IMR-90 (cell line): ENCODE data around the gene KRT76. TPM values are rescaled to one million over a fixed set of nuclear protein-coding genes. Genes with fewer than 3 reads are reported as not detected.
"Not testable (repeated sequence)": the region's sequence is repeated elsewhere in the genome, so short reads cannot be mapped to it uniquely, and the experiment has no call there.

Experiments used
- ATAC-seq: fragments of 200-7000 bp; cut with Tn5 transposase; 2 replicates; pipeline ENCODE4 v1.9.1; 2020; ENCODE audit warnings: low read depth, mild to moderate bottlenecking, moderate library complexity
- BruUV-seq: library from RNA; stranded (reverse); fragments of 400-500 nt; replicated peaks from 2 replicates; lab custom pipeline; 2021; lab: Mats Ljungman, UMichigan
- CTCF ChIA-PET: fragments of 300-600 bp; formaldehyde crosslinking; extraction: SDS; loops from one replicate; lab custom pipeline; 2021; ENCODE audit warnings: antibody characterized with exemption; lab: Yijun Ruan, JAX
- POLR2A ChIA-PET: fragments of 300-600 bp; sonication (Branson Sonifier 250); formaldehyde crosslinking; loops from one replicate; lab custom pipeline; 2022; ENCODE audit warnings: antibody characterized with exemption; ENCODE audit not compliant: unreplicated experiment; lab: Charles Lee
- DNase-seq: peaks from one replicate; pipeline ENCODE4 v3.0.0; 2013
- H2AFZ ChIP-seq: replicated peaks from 2 replicates; pipeline ENCODE3; 2013; ENCODE audit warnings: low read length, mild to moderate bottlenecking; ENCODE audit not compliant: poor library complexity
- H2AK5ac ChIP-seq: 2 replicates; pipeline ENCODE4 v1.6.1; 2013; ENCODE audit warnings: low read depth, low read length, inconsistent platforms
- H2AK9ac ChIP-seq: replicated peaks from 2 replicates; pipeline ENCODE3; 2013; ENCODE audit warnings: mild to moderate bottlenecking, low read depth, low read length, moderate library complexity; ENCODE audit not compliant: poor library complexity
- H2BK120ac ChIP-seq: 2 replicates; pipeline ENCODE4 v1.6.1; 2013; ENCODE audit warnings: low read depth, low read length, inconsistent platforms
- H2BK15ac ChIP-seq: 3 replicates; pipeline ENCODE4 v1.6.1; 2013; ENCODE audit warnings: low read depth, low read length, inconsistent platforms
- H2BK20ac ChIP-seq: 2 replicates; pipeline ENCODE4 v1.6.1; 2013; ENCODE audit warnings: low read depth, mild to moderate bottlenecking, inconsistent platforms, low read length, moderate library complexity
- H2BK5ac ChIP-seq: 2 replicates; pipeline ENCODE4 v1.6.1; 2013; ENCODE audit warnings: mild to moderate bottlenecking, low read depth, low read length, inconsistent platforms; ENCODE audit not compliant: poor library complexity, severe bottlenecking
- H3K14ac ChIP-seq: replicated peaks from 2 replicates; pipeline ENCODE4 v1.6.1; 2013; ENCODE audit warnings: low read depth, low read length, inconsistent platforms
- H3K18ac ChIP-seq: 2 replicates; pipeline ENCODE4 v1.6.1; 2013; ENCODE audit warnings: low read depth, low read length, control low read depth
- H3K23ac ChIP-seq: 2 replicates; pipeline ENCODE4 v1.6.1; 2013; ENCODE audit warnings: low read depth, low read length, inconsistent platforms
- H3K27ac ChIP-seq: 2 replicates; pipeline ENCODE4 v1.5.1; 2013; ENCODE audit warnings: mild to moderate bottlenecking, control low read depth, low read length; ENCODE audit not compliant: insufficient read depth
- H3K27me3 ChIP-seq: 2 replicates; pipeline ENCODE4 v1.6.1; 2013; ENCODE audit warnings: low read length; ENCODE audit not compliant: control insufficient read depth, insufficient read depth
- H3K36me3 ChIP-seq: 2 replicates; pipeline ENCODE4 v1.6.1; 2013; ENCODE audit warnings: low read length, mixed read lengths; ENCODE audit not compliant: control insufficient read depth, insufficient read depth
- H3K4ac ChIP-seq: 2 replicates; pipeline ENCODE4 v1.6.1; 2013; ENCODE audit warnings: low read depth, low read length, inconsistent platforms
- H3K4me1 ChIP-seq: 2 replicates; pipeline ENCODE4 v1.6.1; 2013; ENCODE audit warnings: low read length, mixed read lengths; ENCODE audit not compliant: control insufficient read depth, insufficient read depth
- H3K4me2 ChIP-seq: 2 replicates; pipeline ENCODE4 v1.6.1; 2013; ENCODE audit warnings: low read depth, mild to moderate bottlenecking, control low read depth, low read length, moderate library complexity
- H3K4me3 ChIP-seq: 2 replicates; pipeline ENCODE4 v1.5.1; 2013; ENCODE audit warnings: low read depth, mild to moderate bottlenecking, control low read depth, low read length, moderate library complexity; ENCODE audit not compliant: insufficient read depth
- H3K56ac ChIP-seq: 2 replicates; pipeline ENCODE4 v1.6.1; 2013; ENCODE audit warnings: low read length, inconsistent platforms; ENCODE audit not compliant: insufficient read depth; ENCODE audit errors: extremely low read depth
- H3K79me1 ChIP-seq, 2 experiments: 2 replicates each; pipeline ENCODE4 v1.6.1; 2013; ENCODE audit warnings: low read length in 2 of 2, inconsistent platforms in 1 of 2, low read depth in 1 of 2
- H3K9ac ChIP-seq: 2 replicates; pipeline ENCODE4 v1.6.1; 2013; ENCODE audit warnings: low read depth, low read length, control low read depth
- H3K9me1 ChIP-seq: 2 replicates; pipeline ENCODE4 v1.6.1; 2013; ENCODE audit warnings: low read length, inconsistent platforms; ENCODE audit not compliant: insufficient read depth
- H3K9me3 ChIP-seq: 2 replicates; pipeline ENCODE4 v1.6.1; 2013; ENCODE audit warnings: low read length; ENCODE audit not compliant: control insufficient read depth, insufficient read depth
- H4K20me1 ChIP-seq: 2 replicates; pipeline ENCODE4 v1.6.1; 2013; ENCODE audit warnings: low read length, inconsistent platforms; ENCODE audit not compliant: insufficient read depth
- H4K5ac ChIP-seq: 2 replicates; pipeline ENCODE4 v1.6.1; 2013; ENCODE audit warnings: mild to moderate bottlenecking, low read depth, low read length, control low read depth
- H4K8ac ChIP-seq, 2 experiments: 2 replicates each; pipeline ENCODE4 v1.6.1; 2013; ENCODE audit warnings: low read depth in 2 of 2, low read length in 2 of 2, control low read depth in 1 of 2, inconsistent platforms in 1 of 2
- H4K91ac ChIP-seq: 2 replicates; pipeline ENCODE4 v1.6.1; 2013; ENCODE audit warnings: low read depth, low read length, inconsistent platforms; ENCODE audit not compliant: insufficient read depth
- WGBS, 2 experiments: methylation state at CpG; one replicate each; pipeline versions ENCODE4 v1.1.5 to v1.1.7; 2013; ENCODE audit warnings: missing lambda C conversion rate in 2 of 2; ENCODE audit not compliant: insufficient read length in 1 of 2; ENCODE audit errors: extremely low coverage in 2 of 2; 5-methylcytosine and 5-hydroxymethylcytosine counted together
- dilution Hi-C: fragments of 300-500 bp; cut with HindIII; formaldehyde crosslinking; loops from one replicate; pipeline ENCODE4 v1.14.3; 2018; ENCODE audit warnings: low sequenced_read_pairs; ENCODE audit not compliant: unreplicated experiment
- in situ Hi-C: fragments of 300-500 bp; cut with MboI; formaldehyde crosslinking; loops from 3 replicates; pipeline ENCODE4 v1.14.3; 2019; ENCODE audit warnings: low sequenced_read_pairs, inconsistent platforms, mixed read lengths
- intact Hi-C: fragments of 100-400 bp; cut with micrococcal nuclease; formaldehyde crosslinking; loops from 2 replicates; pipeline ENCODE4 v1.10.0; 2022
- polyA plus RNA-seq, 3 experiments: library from polyadenylated mRNA; depleted of rRNA; stranded (reverse); fragments of >200 nt; gene quantifications; 2 replicates each; pipeline ENCODE4 v1.2.3, GENCODE V29; 2012; ENCODE audit warnings: low replicate concordance in 1 of 3
- total RNA-seq: library from RNA; depleted of rRNA; stranded (reverse); fragments of >200 nt; gene quantifications from 2 replicates; pipeline ENCODE4 v1.2.3, GENCODE V29; 2012

Gene KRT76
- total and polyA plus RNA-seq, 2 of the 4 experiments (the other 2 are of a cell fraction) = not detected

- H3K4me1 ChIP-seq, H3K4ac ChIP-seq, H3K18ac ChIP-seq, H3K27ac ChIP-seq, H3K9ac ChIP-seq, H4K8ac ChIP-seq, CTCF ChIA-PET, H3K4me2 ChIP-seq, ATAC-seq, H3K4me3 ChIP-seq, H3K56ac ChIP-seq, H3K36me3 ChIP-seq, H3K23ac ChIP-seq, H2AK9ac ChIP-seq, H2BK20ac ChIP-seq, H3K14ac ChIP-seq, DNase-seq, BruUV-seq, H3K79me1 ChIP-seq, H3K9me1 ChIP-seq, intact Hi-C loops, H4K20me1 ChIP-seq, H2AFZ ChIP-seq, POLR2A ChIA-PET, H4K91ac ChIP-seq, H2AK5ac ChIP-seq, H3K9me3 ChIP-seq, H2BK5ac ChIP-seq, in situ Hi-C loops, H2BK120ac ChIP-seq, dilution Hi-C loops, H4K5ac ChIP-seq, H2BK15ac ChIP-seq: not testable (repeated sequence)
- WGBS, 2 experiments = 60% methylated on average over 1 of the region's 2 CpGs; no CpG with 5 or more reads in 1 of the 2 experiments
- peaks cover 23% of the 10 kb centered on the region for H3K27me3 ChIP-seq
Measured at GRCh38 chr12:52795332-52795674, 18.2 kb upstream of the KRT76 start.
